Subcutaneous abdominal adipose tissue (tissue), 5 donors: Measurements from ENCODE around the gene HHLA2.

Experiments used
- H3K27ac ChIP-seq: one replicate; pipeline ENCODE4 v1.7.0; 2013; ENCODE audit warnings: low read depth, mild to moderate bottlenecking, inconsistent platforms, low read length, moderate library complexity
- H3K27me3 ChIP-seq, 5 donors: one replicate each; pipeline ENCODE4 v1.7.0; 2013; ENCODE audit warnings: low read length in 5 of 5, inconsistent platforms in 1 of 5; ENCODE audit not compliant: control insufficient read depth in 5 of 5, insufficient read depth in 4 of 5
- H3K36me3 ChIP-seq, 5 donors: one replicate each; pipeline ENCODE4 v1.7.0; 2013; ENCODE audit warnings: low read length in 5 of 5; ENCODE audit not compliant: control insufficient read depth in 5 of 5, insufficient read depth in 5 of 5
- H3K4me1 ChIP-seq, 5 donors: one replicate each; pipeline ENCODE4 v1.7.0; 2013; ENCODE audit warnings: low read length in 5 of 5, mild to moderate bottlenecking in 3 of 5, moderate library complexity in 1 of 5; ENCODE audit not compliant: control insufficient read depth in 5 of 5, insufficient read depth in 5 of 5
- H3K4me3 ChIP-seq, 5 donors: one replicate each; pipeline ENCODE4 v1.7.0; 2013; ENCODE audit warnings: low read length in 5 of 5, low read depth in 1 of 5
- H3K9ac ChIP-seq, 5 donors: one replicate each; pipeline ENCODE4 v1.7.0; 2013; ENCODE audit warnings: low read length in 5 of 5, mild to moderate bottlenecking in 4 of 5, moderate library complexity in 3 of 5
- H3K9me3 ChIP-seq, 5 donors: one replicate each; pipeline ENCODE4 v1.7.0; 2013; ENCODE audit warnings: low read length in 5 of 5; ENCODE audit not compliant: control insufficient read depth in 5 of 5
- donor health status: healthy.
- donor health status: healthy.
- donor health status: healthy.
- donor health status: healthy.
- donor health status: healthy.

HHLA2 gene

GRCh38 chr3:108315767-108316301 is 19.5 kb downstream of the HHLA2 start:
- no peak overlapping the region for H3K4me3 ChIP-seq
- H3K4me1 ChIP-seq: no peaks in the 10 kb centered on the region
- no peak overlapping the region for H3K9ac ChIP-seq
- no peak overlapping the region for H3K27ac ChIP-seq
- H3K27me3 ChIP-seq: peaks cover 0 to 2% (median 0%) of the 10 kb centered on the region in 5 donors
- no peaks in the 10 kb centered on the region for H3K9me3 ChIP-seq
- no peaks in the 10 kb centered on the region for H3K36me3 ChIP-seq

GRCh38 chr3:108319428-108320082 is 23.2 kb downstream of the HHLA2 start:
- no peaks in the 10 kb centered on the region for H3K36me3 ChIP-seq
- no peaks in the 10 kb centered on the region for H3K27me3 ChIP-seq
- H3K9me3 ChIP-seq: no peaks in the 10 kb centered on the region
- no peak overlapping the region for H3K27ac ChIP-seq
- H3K4me3 ChIP-seq: no peak overlapping the region
- no peaks in the 10 kb centered on the region for H3K4me1 ChIP-seq
- no peak overlapping the region for H3K9ac ChIP-seq

- Histone ChIP-seq H3K36me3 (no peaks in the 10 kb centered on the region), H3K9ac (no peak overlapping the region), H3K9me3 (no peaks in the 10 kb centered on the region), H3K27ac (no peak overlapping the region), H3K4me3 (no peak overlapping the region), H3K4me1 (no peaks in the 10 kb centered on the region), H3K27me3 (no peaks in the 10 kb centered on the region)
Observed at GRCh38 chr3:108320746-108321350, 24.5 kb downstream of the HHLA2 start.

- H3K9ac ChIP-seq: no peak overlapping the region
- H3K27me3 ChIP-seq: no peaks in the 10 kb centered on the region
- H3K36me3 ChIP-seq: no peaks in the 10 kb centered on the region
- no peak overlapping the region for H3K27ac ChIP-seq
- H3K4me3 ChIP-seq: no peak overlapping the region
- no peaks in the 10 kb centered on the region for H3K4me1 ChIP-seq
- H3K9me3 ChIP-seq: no peaks in the 10 kb centered on the region
Observed at GRCh38 chr3:108322352-108322751, 26.0 kb downstream of the HHLA2 start.

GRCh38 chr3:108324177-108324576 is 27.8 kb downstream of the HHLA2 start:
- Histone ChIP-seq H3K4me3 (no peak overlapping the region), H3K9ac (no peak overlapping the region), H3K27ac (no peak overlapping the region), H3K36me3 (no peaks in the 10 kb centered on the region), H3K9me3 (no peaks in the 10 kb centered on the region), H3K27me3 (no peaks in the 10 kb centered on the region), H3K4me1 (peaks cover 0 to 5% (median 0%) of the 10 kb centered on the region in 5 donors)

GRCh38 chr3:108327168-108327567 is 30.8 kb downstream of the HHLA2 start:
- no peaks in the 10 kb centered on the region for H3K9me3 ChIP-seq
- no peak overlapping the region for H3K4me3 ChIP-seq
- peaks cover 0 to 8% (median 0%) of the 10 kb centered on the region in 5 donors for H3K4me1 ChIP-seq
- no peak overlapping the region for H3K27ac ChIP-seq
- no peak overlapping the region for H3K9ac ChIP-seq
- H3K27me3 ChIP-seq: no peaks in the 10 kb centered on the region
- no peaks in the 10 kb centered on the region for H3K36me3 ChIP-seq

- H3K27ac ChIP-seq: no peak overlapping the region
- no peaks in the 10 kb centered on the region for H3K36me3 ChIP-seq
- no peak overlapping the region for H3K9ac ChIP-seq
- peaks cover 0 to 8% (median 0%) of the 10 kb centered on the region in 5 donors for H3K4me1 ChIP-seq
- no peak overlapping the region for H3K4me3 ChIP-seq
- H3K9me3 ChIP-seq: no peaks in the 10 kb centered on the region
- H3K27me3 ChIP-seq: no peaks in the 10 kb centered on the region
Observed at GRCh38 chr3:108328821-108329486, 32.6 kb downstream of the HHLA2 start.

GRCh38 chr3:108329508-108329907 is 33.2 kb downstream of the HHLA2 start:
- no peaks in the 10 kb centered on the region for H3K9me3 ChIP-seq
- no peak overlapping the region for H3K4me3 ChIP-seq
- H3K36me3 ChIP-seq: no peaks in the 10 kb centered on the region
- peaks cover 0 to 8% (median 0%) of the 10 kb centered on the region in 5 donors for H3K4me1 ChIP-seq
- H3K27ac ChIP-seq: no peak overlapping the region
- H3K27me3 ChIP-seq: no peaks in the 10 kb centered on the region
- no peak overlapping the region for H3K9ac ChIP-seq

GRCh38 chr3:108329947-108330346 is 33.6 kb downstream of the HHLA2 start:
- Histone ChIP-seq H3K4me3 (no peak overlapping the region), H3K36me3 (no peaks in the 10 kb centered on the region), H3K27me3 (no peaks in the 10 kb centered on the region), H3K9me3 (no peaks in the 10 kb centered on the region), H3K27ac (no peak overlapping the region), H3K9ac (no peak overlapping the region), H3K4me1 (peaks cover 0 to 8% (median 0%) of the 10 kb centered on the region in 5 donors)

GRCh38 chr3:108331792-108332191 is 35.4 kb downstream of the HHLA2 start:
- Histone ChIP-seq H3K4me3 (no peak overlapping the region), H3K9ac (no peak overlapping the region), H3K27me3 (no peaks in the 10 kb centered on the region), H3K36me3 (no peaks in the 10 kb centered on the region), H3K9me3 (no peaks in the 10 kb centered on the region), H3K4me1 (peaks cover 0 to 8% (median 0%) of the 10 kb centered on the region in 5 donors), H3K27ac (no peak overlapping the region)
